ENCODE data around the gene PCBP3.
"Not testable (repeated sequence)": the region's sequence is repeated elsewhere in the genome, so short reads cannot be mapped to it uniquely, and the experiment has no call there.

Gene PCBP3

GRCh38 chr21:45883090-45883489, 239.6 kb downstream of the PCBP3 start:
- DNase-seq, result no peak
- Histone ChIP-seq H3K9ac (ENCODE audit: low read length) (no peak overlapping the region), H3K27ac (ENCODE audit: low read length) (no peak overlapping the region), H3K9me2 (replicated peaks; ENCODE audit: insufficient read depth, low read length) (no peaks in the 10 kb centered on the region), H2AFZ (ENCODE audit: low read length) (no peak overlapping the region), H3K4me3 (ENCODE audit: low read length) (no peak overlapping the region), H3K27me3 (replicated peaks; ENCODE audit: insufficient read depth, low read length) (peaks cover 44% of the 10 kb centered on the region), H3K9me3 (replicated peaks; ENCODE audit: insufficient read depth, low read length) (no peaks in the 10 kb centered on the region), H3K36me3 (replicated peaks; ENCODE audit: insufficient read depth, low read length) (no peaks in the 10 kb centered on the region), H3K4me2 (ENCODE audit: low read depth, low read length) (no peak overlapping the region), H3K79me2 (ENCODE audit: low read length) (no peaks in the 10 kb centered on the region), H3K4me1 (ENCODE audit: low read length) (no peaks in the 10 kb centered on the region), H3F3A (ENCODE audit: insufficient read depth, low read length) (no peaks in the 10 kb centered on the region), H4K20me1 (ENCODE audit: insufficient read depth, low read length) (no peaks in the 10 kb centered on the region)
- TF ChIP-seq EZH2 (optimal IDR thresholded peaks at IDR 0.05; ENCODE audit: low read depth, low read length) (no peak), EZH2phosphoT487 (IDR thresholded peaks at IDR 0.05; ENCODE audit: low read length) (no peak), CTCF (IDR thresholded peaks at IDR 0.05; ENCODE audit: low read length) (no peak)

GRCh38 chr21:45885597-45885929, 242.0 kb downstream of the PCBP3 start:
- Histone ChIP-seq H3K4me2 (ENCODE audit: low read depth, low read length) (no peak overlapping the region), H3K4me1 (ENCODE audit: low read length) (no peaks in the 10 kb centered on the region), H3K9me3 (replicated peaks; ENCODE audit: insufficient read depth, low read length) (no peaks in the 10 kb centered on the region), H3K4me3 (ENCODE audit: low read length) (no peak overlapping the region), H3K36me3 (replicated peaks; ENCODE audit: insufficient read depth, low read length) (no peaks in the 10 kb centered on the region), H2AFZ (ENCODE audit: low read length) (no peak overlapping the region), H3K9me2 (replicated peaks; ENCODE audit: insufficient read depth, low read length) (no peaks in the 10 kb centered on the region), H3F3A (ENCODE audit: insufficient read depth, low read length) (no peaks in the 10 kb centered on the region), H3K9ac (ENCODE audit: low read length) (no peak overlapping the region), H3K27ac (ENCODE audit: low read length) (no peak overlapping the region), H3K79me2 (ENCODE audit: low read length) (no peaks in the 10 kb centered on the region), H3K27me3 (replicated peaks; ENCODE audit: insufficient read depth, low read length) (peaks cover 49% of the 10 kb centered on the region), H4K20me1 (ENCODE audit: insufficient read depth, low read length) (no peaks in the 10 kb centered on the region)
- DNase-seq, result no peak
- TF ChIP-seq CTCF (IDR thresholded peaks at IDR 0.05; ENCODE audit: low read length), result no peak
- no peak for TF ChIP-seq EZH2 (optimal IDR thresholded peaks at IDR 0.05; ENCODE audit: low read depth, low read length)
- no peak for TF ChIP-seq EZH2phosphoT487 (IDR thresholded peaks at IDR 0.05; ENCODE audit: low read length)

- H3F3A ChIP-seq (ENCODE audit: insufficient read depth, low read length); DNase-seq; H2AFZ ChIP-seq (ENCODE audit: low read length); H3K9me2 ChIP-seq (replicated peaks; ENCODE audit: insufficient read depth, low read length); H3K27ac ChIP-seq (ENCODE audit: low read length); H3K79me2 ChIP-seq (ENCODE audit: low read length); H4K20me1 ChIP-seq (ENCODE audit: insufficient read depth, low read length); H3K4me1 ChIP-seq (ENCODE audit: low read length); H3K4me3 ChIP-seq (ENCODE audit: low read length); H3K9me3 ChIP-seq (replicated peaks; ENCODE audit: insufficient read depth, low read length); H3K36me3 ChIP-seq (replicated peaks; ENCODE audit: insufficient read depth, low read length); H3K9ac ChIP-seq (ENCODE audit: low read length); H3K4me2 ChIP-seq (ENCODE audit: low read depth, low read length): not testable (repeated sequence)
- H3K27me3 ChIP-seq (replicated peaks; ENCODE audit: insufficient read depth, low read length), result peaks cover 50% of the 10 kb centered on the region
Observed at GRCh38 chr21:45885930-45886601, 242.5 kb downstream of the PCBP3 start.

- Histone ChIP-seq H3K27ac (ENCODE audit: low read length) (no peak overlapping the region), H3K79me2 (ENCODE audit: low read length) (no peaks in the 10 kb centered on the region), H3K9ac (ENCODE audit: low read length) (no peak overlapping the region), H3K4me3 (ENCODE audit: low read length) (no peak overlapping the region), H3K4me1 (ENCODE audit: low read length) (no peaks in the 10 kb centered on the region), H3K4me2 (ENCODE audit: low read depth, low read length) (no peak overlapping the region), H3K9me2 (replicated peaks; ENCODE audit: insufficient read depth, low read length) (no peaks in the 10 kb centered on the region), H3K36me3 (replicated peaks; ENCODE audit: insufficient read depth, low read length) (no peaks in the 10 kb centered on the region), H4K20me1 (ENCODE audit: insufficient read depth, low read length) (no peaks in the 10 kb centered on the region), H3F3A (ENCODE audit: insufficient read depth, low read length) (no peaks in the 10 kb centered on the region), H3K27me3 (replicated peaks; ENCODE audit: insufficient read depth, low read length) (peaks cover 45% of the 10 kb centered on the region), H3K9me3 (replicated peaks; ENCODE audit: insufficient read depth, low read length) (no peaks in the 10 kb centered on the region), H2AFZ (ENCODE audit: low read length) (no peak overlapping the region)
- no peak for TF ChIP-seq CTCF (IDR thresholded peaks at IDR 0.05; ENCODE audit: low read length)
- TF ChIP-seq EZH2 (optimal IDR thresholded peaks at IDR 0.05; ENCODE audit: low read depth, low read length), result no peak
- TF ChIP-seq EZH2phosphoT487 (IDR thresholded peaks at IDR 0.05; ENCODE audit: low read length), result no peak
- no peak for DNase-seq
Observed at GRCh38 chr21:45886610-45887026, 243.1 kb downstream of the PCBP3 start.

Measured in MM.1S (cell line).